HepG2 (cell line): ENCODE results near the gene NDE1. TPM values are rescaled to one million over a fixed set of nuclear protein-coding genes. Genes with fewer than 3 reads are reported as not detected.

Experiments
- BORCS8-MEF2B ChIP-seq: sonication (generic); formaldehyde crosslinking; IDR thresholded peaks from 2 replicates; pipeline ENCODE4 v1.8.0; 2022; ENCODE audit warnings: mild to moderate bottlenecking, missing genetic modification reagents
- GATAD1 ChIP-seq: IDR thresholded peaks from 2 replicates; pipeline ENCODE4 v1.6.1; 2016; ENCODE audit warnings: missing genetic modification reagents, missing compliant biosample characterization
- HOXA3 ChIP-seq: sonication (generic); formaldehyde crosslinking; IDR thresholded peaks from 2 replicates; pipeline ENCODE4 v1.5.0; 2020; ENCODE audit warnings: missing genetic modification reagents
- NR3C1 ChIP-seq: sonication (generic); formaldehyde crosslinking; IDR thresholded peaks from 2 replicates; pipeline ENCODE4 v1.4.0; 2020; ENCODE audit warnings: missing genetic modification reagents
- POGZ ChIP-seq: sonication (generic); formaldehyde crosslinking; IDR thresholded peaks from 2 replicates; pipeline ENCODE4 v1.4.0; 2020; ENCODE audit warnings: mild to moderate bottlenecking, missing genetic modification reagents
- TCF12 ChIP-seq, 2 experiments: fragments of 450-650 bp in 1 of 2; sonication (generic) in 1 of 2; formaldehyde crosslinking in 1 of 2; IDR thresholded peaks; 2 replicates each; pipeline versions ENCODE4 v1.6.1 to v1.8.0; 2017 to 2022; ENCODE audit warnings: antibody characterized with exemption in 1 of 2, mild to moderate bottlenecking in 1 of 2, missing genetic modification reagents in 1 of 2, moderate library complexity in 1 of 2
- ZFAT ChIP-seq: sonication (generic); formaldehyde crosslinking; conservative IDR thresholded peaks from 2 replicates; pipeline ENCODE4 v1.8.1; 2023; ENCODE audit warnings: missing genetic modification reagents, inconsistent platforms
- ZNF543 ChIP-seq: sonication (generic); formaldehyde crosslinking; IDR thresholded peaks from 2 replicates; pipeline ENCODE4 v1.4.0; 2020; ENCODE audit warnings: mild to moderate bottlenecking, missing genetic modification reagents
- ZNF749 ChIP-seq: sonication (generic); formaldehyde crosslinking; IDR thresholded peaks from 2 replicates; pipeline ENCODE4 v1.8.0; 2022; ENCODE audit warnings: mild to moderate bottlenecking, missing genetic modification reagents, moderate library complexity, borderline replicate concordance
- ZNF878 ChIP-seq: sonication (generic); formaldehyde crosslinking; IDR thresholded peaks from 2 replicates; pipeline ENCODE4 v1.8.1; 2023; ENCODE audit warnings: mild to moderate bottlenecking, missing genetic modification reagents, moderate library complexity
- polyA plus RNA-seq, 8 experiments: library from polyadenylated mRNA; depleted of rRNA in 3 of 8; stranded (reverse) in 7 of 8; unstranded in 1 of 8; fragments of >200 nt; fragmentation: Illumina TruSeq in 4 of 8; extraction: Trizol in 4 of 8; gene quantifications; 2 replicates each; pipeline versions ENCODE4 v1.2.1 to v1.2.3, GENCODE V29; 2011 to 2016; ENCODE audit warnings: low read depth in 4 of 8, missing spikeins in 1 of 8, mixed read lengths in 1 of 8; ENCODE audit not compliant: insufficient read depth in 1 of 8
- total RNA-seq, 5 experiments: library from RNA; depleted of rRNA; stranded (reverse); fragments of >200 nt; fragmentation: Illumina TruSeq; extraction: Trizol; gene quantifications; 2 replicates each; pipeline ENCODE4 v1.2.3, GENCODE V29; 2016; ENCODE audit warnings: low read depth in 1 of 5
- TF ChIP-seq, protein P1 (sequence below): sonication (generic); formaldehyde crosslinking; IDR thresholded peaks from 2 replicates; pipeline ENCODE4 v1.5.1; 2020; ENCODE audit warnings: mild to moderate bottlenecking, missing genetic modification reagents, borderline replicate concordance
- TF ChIP-seq, protein P2 (sequence below): sonication (generic); formaldehyde crosslinking; IDR thresholded peaks from 2 replicates; pipeline ENCODE4 v1.8.0; 2022; ENCODE audit warnings: mild to moderate bottlenecking, missing genetic modification reagents, moderate library complexity
- TF ChIP-seq, protein P3 (sequence below): sonication (generic); formaldehyde crosslinking; IDR thresholded peaks from 2 replicates; pipeline ENCODE4 v1.5.1; 2020; ENCODE audit warnings: mild to moderate bottlenecking, missing genetic modification reagents, borderline replicate concordance
- TF ChIP-seq, protein P4 (sequence below): IDR thresholded peaks from 2 replicates; pipeline ENCODE4 v1.6.1; 2018; ENCODE audit warnings: missing genetic modification reagents, mild to moderate bottlenecking, missing compliant biosample characterization

Gene NDE1
- total and polyA plus RNA-seq, 2 of the 13 experiments (the other 11 are each of a cell fraction or from before 2014, with no cell fraction given): 40.9 to 72.5 TPM

DNA sequence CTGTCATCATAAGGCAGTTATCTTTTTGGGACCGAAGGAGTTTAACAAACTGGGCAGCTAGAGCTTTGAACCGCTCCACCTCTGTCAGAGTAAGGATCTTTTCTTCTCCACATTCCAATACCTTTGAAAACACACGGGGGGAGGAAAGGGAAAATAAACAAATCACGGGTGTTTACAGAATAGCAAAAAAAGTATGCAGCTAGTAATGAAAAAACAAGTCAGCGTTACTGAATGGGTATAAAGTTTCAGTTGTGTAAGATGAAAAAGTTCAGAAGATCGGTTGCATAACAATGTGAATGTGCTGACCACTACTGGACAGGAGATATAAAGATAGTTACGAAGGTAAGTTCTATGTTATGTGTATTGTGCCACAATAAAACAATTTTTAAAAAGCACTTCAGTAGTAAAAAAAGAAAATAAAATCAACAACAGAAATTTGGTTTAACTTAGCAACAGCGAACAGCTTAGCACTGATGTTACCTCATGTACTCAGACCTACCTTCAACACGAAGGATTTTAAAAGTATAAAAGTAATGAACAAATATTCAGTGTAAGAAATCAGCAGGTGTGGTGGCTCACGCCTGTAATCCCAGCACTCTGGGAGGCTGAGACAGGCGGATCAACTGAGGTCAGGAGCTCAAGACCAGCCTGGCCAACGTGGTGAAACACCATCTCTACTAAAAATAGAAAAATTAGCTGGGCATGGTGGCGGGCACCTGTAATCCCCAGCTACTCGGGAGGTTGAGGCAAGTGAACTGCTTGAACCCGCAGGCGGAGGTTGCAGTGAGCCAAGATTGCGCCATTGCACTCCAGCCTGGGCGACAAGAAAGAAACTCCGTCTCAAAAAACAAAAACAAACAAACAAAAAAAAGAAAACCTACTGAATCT, 41.4 kb upstream of the NDE1 start (continued):
- TF ChIP-seq HOXA3 (CRISPR knock-in tag) (no peak), POGZ (CRISPR knock-in tag) (peak; percentile 90), ZNF749 (CRISPR knock-in tag) (peak; percentile 71; the same call in 1 of the 2 replicates), TCF12 (IDR thresholded peaks at IDR 0.05) (no peak), TCF12 (CRISPR knock-in tag; IDR thresholded peaks at IDR 0.05) (peak; percentile 92), ZFAT (CRISPR knock-in tag) (no peak), ZNF543 (CRISPR knock-in tag) (no peak), GATAD1 (CRISPR knock-in tag) (peak; percentile 51; the same call in 1 of the 2 replicates), ZNF878 (CRISPR knock-in tag) (peak; percentile 90; the same call in 1 of the 2 replicates), NR3C1 (CRISPR knock-in tag) (no peak), BORCS8-MEF2B (CRISPR knock-in tag) (no peak)
- TF ChIP-seq, protein P1, sequence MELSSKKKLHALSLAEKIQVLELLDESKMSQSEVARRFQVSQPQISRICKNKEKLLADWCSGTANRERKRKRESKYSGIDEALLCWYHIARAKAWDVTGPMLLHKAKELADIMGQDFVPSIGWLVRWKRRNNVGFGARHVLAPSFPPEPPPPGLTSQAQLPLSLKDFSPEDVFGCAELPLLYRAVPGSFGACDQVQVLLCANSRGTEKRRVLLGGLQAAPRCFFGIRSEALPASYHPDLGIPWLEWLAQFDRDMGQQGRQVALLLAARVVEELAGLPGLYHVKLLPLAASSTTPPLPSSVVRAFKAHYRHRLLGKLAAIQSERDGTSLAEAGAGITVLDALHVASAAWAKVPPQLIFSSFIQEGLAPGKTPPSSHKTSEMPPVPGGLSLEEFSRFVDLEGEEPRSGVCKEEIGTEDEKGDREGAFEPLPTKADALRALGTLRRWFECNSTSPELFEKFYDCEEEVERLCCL (CRISPR knock-in tag): no peak
- TF ChIP-seq, protein P2, sequence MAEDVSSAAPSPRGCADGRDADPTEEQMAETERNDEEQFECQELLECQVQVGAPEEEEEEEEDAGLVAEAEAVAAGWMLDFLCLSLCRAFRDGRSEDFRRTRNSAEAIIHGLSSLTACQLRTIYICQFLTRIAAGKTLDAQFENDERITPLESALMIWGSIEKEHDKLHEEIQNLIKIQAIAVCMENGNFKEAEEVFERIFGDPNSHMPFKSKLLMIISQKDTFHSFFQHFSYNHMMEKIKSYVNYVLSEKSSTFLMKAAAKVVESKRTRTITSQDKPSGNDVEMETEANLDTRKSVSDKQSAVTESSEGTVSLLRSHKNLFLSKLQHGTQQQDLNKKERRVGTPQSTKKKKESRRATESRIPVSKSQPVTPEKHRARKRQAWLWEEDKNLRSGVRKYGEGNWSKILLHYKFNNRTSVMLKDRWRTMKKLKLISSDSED (CRISPR knock-in tag): no peak
- TF ChIP-seq, protein P3, sequence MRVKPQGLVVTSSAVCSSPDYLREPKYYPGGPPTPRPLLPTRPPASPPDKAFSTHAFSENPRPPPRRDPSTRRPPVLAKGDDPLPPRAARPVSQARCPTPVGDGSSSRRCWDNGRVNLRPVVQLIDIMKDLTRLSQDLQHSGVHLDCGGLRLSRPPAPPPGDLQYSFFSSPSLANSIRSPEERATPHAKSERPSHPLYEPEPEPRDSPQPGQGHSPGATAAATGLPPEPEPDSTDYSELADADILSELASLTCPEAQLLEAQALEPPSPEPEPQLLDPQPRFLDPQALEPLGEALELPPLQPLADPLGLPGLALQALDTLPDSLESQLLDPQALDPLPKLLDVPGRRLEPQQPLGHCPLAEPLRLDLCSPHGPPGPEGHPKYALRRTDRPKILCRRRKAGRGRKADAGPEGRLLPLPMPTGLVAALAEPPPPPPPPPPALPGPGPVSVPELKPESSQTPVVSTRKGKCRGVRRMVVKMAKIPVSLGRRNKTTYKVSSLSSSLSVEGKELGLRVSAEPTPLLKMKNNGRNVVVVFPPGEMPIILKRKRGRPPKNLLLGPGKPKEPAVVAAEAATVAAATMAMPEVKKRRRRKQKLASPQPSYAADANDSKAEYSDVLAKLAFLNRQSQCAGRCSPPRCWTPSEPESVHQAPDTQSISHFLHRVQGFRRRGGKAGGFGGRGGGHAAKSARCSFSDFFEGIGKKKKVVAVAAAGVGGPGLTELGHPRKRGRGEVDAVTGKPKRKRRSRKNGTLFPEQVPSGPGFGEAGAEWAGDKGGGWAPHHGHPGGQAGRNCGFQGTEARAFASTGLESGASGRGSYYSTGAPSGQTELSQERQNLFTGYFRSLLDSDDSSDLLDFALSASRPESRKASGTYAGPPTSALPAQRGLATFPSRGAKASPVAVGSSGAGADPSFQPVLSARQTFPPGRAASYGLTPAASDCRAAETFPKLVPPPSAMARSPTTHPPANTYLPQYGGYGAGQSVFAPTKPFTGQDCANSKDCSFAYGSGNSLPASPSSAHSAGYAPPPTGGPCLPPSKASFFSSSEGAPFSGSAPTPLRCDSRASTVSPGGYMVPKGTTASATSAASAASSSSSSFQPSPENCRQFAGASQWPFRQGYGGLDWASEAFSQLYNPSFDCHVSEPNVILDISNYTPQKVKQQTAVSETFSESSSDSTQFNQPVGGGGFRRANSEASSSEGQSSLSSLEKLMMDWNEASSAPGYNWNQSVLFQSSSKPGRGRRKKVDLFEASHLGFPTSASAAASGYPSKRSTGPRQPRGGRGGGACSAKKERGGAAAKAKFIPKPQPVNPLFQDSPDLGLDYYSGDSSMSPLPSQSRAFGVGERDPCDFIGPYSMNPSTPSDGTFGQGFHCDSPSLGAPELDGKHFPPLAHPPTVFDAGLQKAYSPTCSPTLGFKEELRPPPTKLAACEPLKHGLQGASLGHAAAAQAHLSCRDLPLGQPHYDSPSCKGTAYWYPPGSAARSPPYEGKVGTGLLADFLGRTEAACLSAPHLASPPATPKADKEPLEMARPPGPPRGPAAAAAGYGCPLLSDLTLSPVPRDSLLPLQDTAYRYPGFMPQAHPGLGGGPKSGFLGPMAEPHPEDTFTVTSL (CRISPR knock-in tag): peak; percentile 94; the same call in 1 of the 2 replicates
- TF ChIP-seq, protein P4, sequence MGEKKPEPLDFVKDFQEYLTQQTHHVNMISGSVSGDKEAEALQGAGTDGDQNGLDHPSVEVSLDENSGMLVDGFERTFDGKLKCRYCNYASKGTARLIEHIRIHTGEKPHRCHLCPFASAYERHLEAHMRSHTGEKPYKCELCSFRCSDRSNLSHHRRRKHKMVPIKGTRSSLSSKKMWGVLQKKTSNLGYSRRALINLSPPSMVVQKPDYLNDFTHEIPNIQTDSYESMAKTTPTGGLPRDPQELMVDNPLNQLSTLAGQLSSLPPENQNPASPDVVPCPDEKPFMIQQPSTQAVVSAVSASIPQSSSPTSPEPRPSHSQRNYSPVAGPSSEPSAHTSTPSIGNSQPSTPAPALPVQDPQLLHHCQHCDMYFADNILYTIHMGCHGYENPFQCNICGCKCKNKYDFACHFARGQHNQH (CRISPR knock-in tag): peak; percentile 18; the same call in 1 of the 2 replicates
